Neural progenitor cell (in vitro differentiated cells): ENCODE measurements around the gene CDC16. TPM values are rescaled to one million over a fixed set of nuclear protein-coding genes. Genes with fewer than 3 reads are reported as not detected.

Experiments used
- DNase-seq: peaks from one replicate; pipeline ENCODE4 v3.0.0-alpha.2; 2016; ENCODE audit warnings: low spot score
- H2AFZ ChIP-seq: fragments of 200-600 bp; sonication (generic); replicated peaks from 2 replicates; pipeline ENCODE4 v1.6.1; 2016; ENCODE audit warnings: antibody characterized with exemption
- H3F3A ChIP-seq: fragments of 200-600 bp; sonication (generic); 2 replicates; pipeline ENCODE4 v1.6.1; 2016; ENCODE audit warnings: antibody characterized with exemption, low read depth
- H3K27ac ChIP-seq: fragments of 200-600 bp; sonication (generic); 2 replicates; pipeline ENCODE4 v1.5.1; 2016; ENCODE audit warnings: mild to moderate bottlenecking
- H3K27me3 ChIP-seq: fragments of 200-600 bp; sonication (generic); 2 replicates; pipeline ENCODE4 v1.6.1; 2016; ENCODE audit warnings: mild to moderate bottlenecking, moderate library complexity
- H3K36me3 ChIP-seq: fragments of 200-600 bp; sonication (generic); 2 replicates; pipeline ENCODE4 v1.5.1; 2016
- H3K4me1 ChIP-seq: fragments of 200-600 bp; sonication (generic); 2 replicates; pipeline ENCODE4 v1.6.1; 2016; ENCODE audit warnings: mixed run types
- H3K4me2 ChIP-seq: fragments of 200-600 bp; sonication (generic); 2 replicates; pipeline ENCODE4 v1.6.1; 2016
- H3K4me3 ChIP-seq: fragments of 200-600 bp; sonication (generic); 2 replicates; pipeline ENCODE4 v1.5.1; 2016
- H3K79me2 ChIP-seq: fragments of 200-600 bp; sonication (generic); 2 replicates; pipeline ENCODE4 v1.6.1; 2016; ENCODE audit warnings: low read depth
- H3K9ac ChIP-seq: fragments of 200-600 bp; sonication (generic); 2 replicates; pipeline ENCODE4 v1.6.1; 2016
- H3K9me3 ChIP-seq: fragments of 200-600 bp; sonication (generic); 2 replicates; pipeline ENCODE4 v1.5.1; 2016; ENCODE audit warnings: low read depth
- H4K20me1 ChIP-seq: fragments of 200-600 bp; sonication (generic); 2 replicates; pipeline ENCODE4 v1.6.1; 2016; ENCODE audit warnings: low read depth
- H3K27ac Mint-ChIP-seq: 3 replicates; pipeline ENCODE4 v1.8.0; 2021; ENCODE audit warnings: mixed read lengths
- H3K27me3 Mint-ChIP-seq: 2 replicates; pipeline ENCODE4 v1.8.0; 2022; ENCODE audit warnings: low read depth, mild to moderate bottlenecking, inconsistent platforms, moderate library complexity, mixed read lengths; ENCODE audit not compliant: insufficient read depth
- H3K36me3 Mint-ChIP-seq: 3 replicates; pipeline ENCODE4 v1.8.0; 2021; ENCODE audit warnings: mixed read lengths
- H3K4me1 Mint-ChIP-seq: 3 replicates; pipeline ENCODE4 v1.8.0; 2021; ENCODE audit warnings: mixed read lengths
- H3K4me3 Mint-ChIP-seq: 3 replicates; pipeline ENCODE4 v1.8.0; 2021; ENCODE audit warnings: mild to moderate bottlenecking, moderate library complexity, mixed read lengths
- H3K9me3 Mint-ChIP-seq: 3 replicates; pipeline ENCODE4 v1.8.0; 2020; ENCODE audit warnings: mixed read lengths
- CTCF ChIP-seq: fragments of 200-600 bp; sonication (generic); IDR thresholded peaks from 2 replicates; pipeline ENCODE4 v1.5.1; 2017; ENCODE audit warnings: antibody characterized with exemption, mild to moderate bottlenecking
- EZH2 ChIP-seq: fragments of 200-600 bp; sonication (generic); IDR thresholded peaks from 2 replicates; pipeline ENCODE4 v1.6.1; 2017; ENCODE audit warnings: antibody characterized with exemption, mild to moderate bottlenecking, moderate library complexity
- EZH2phosphoT487 ChIP-seq: fragments of 200-600 bp; sonication (generic); IDR thresholded peaks from 2 replicates; pipeline ENCODE4 v1.6.1; 2017; ENCODE audit warnings: antibody characterized with exemption
- total RNA-seq: library from RNA; depleted of rRNA; stranded (reverse); fragments of >200 nt; gene quantifications from 2 replicates; pipeline ENCODE4 v1.2.3, GENCODE V29; 2015; ENCODE audit warnings: low replicate concordance

The CDC16 gene
- total RNA-seq, 1 donor from 2014 or later: 69.6 TPM

- Mint-ChIP-seq H3K9me3 (no peaks in the 10 kb centered on the region), H3K27me3 (peaks cover 3% of the 10 kb centered on the region), H3K4me1 (peaks cover 25% of the 10 kb centered on the region), H3K36me3 (peaks cover 17% of the 10 kb centered on the region), H3K27ac (peak overlapping the region; percentile 89), H3K4me3 (peak overlapping the region; percentile 87)
- TF ChIP-seq CTCF (no peak), EZH2phosphoT487 (no peak), EZH2 (no peak)
- H3K4me3 ChIP-seq: peak overlapping the region; percentile 64
- no peaks in the 10 kb centered on the region for H3K9me3 ChIP-seq
- H3K4me2 ChIP-seq: peak overlapping the region; percentile 90
- H3K79me2 ChIP-seq: peaks cover 45% of the 10 kb centered on the region
- peak overlapping the region; percentile 75 for H2AFZ ChIP-seq
- peak; percentile 87 for DNase-seq
- H3F3A ChIP-seq: peaks cover 51% of the 10 kb centered on the region
- peaks cover 15% of the 10 kb centered on the region for H3K4me1 ChIP-seq
- peaks cover 20% of the 10 kb centered on the region for H4K20me1 ChIP-seq
- H3K27ac ChIP-seq: peak overlapping the region; percentile 99
- no peaks in the 10 kb centered on the region for H3K36me3 ChIP-seq
- no peaks in the 10 kb centered on the region for H3K27me3 ChIP-seq
- peak overlapping the region; percentile 89 for H3K9ac ChIP-seq
Observed at GRCh38 chr13:114282041-114282670, 47.5 kb downstream of the CDC16 start.

DNA sequence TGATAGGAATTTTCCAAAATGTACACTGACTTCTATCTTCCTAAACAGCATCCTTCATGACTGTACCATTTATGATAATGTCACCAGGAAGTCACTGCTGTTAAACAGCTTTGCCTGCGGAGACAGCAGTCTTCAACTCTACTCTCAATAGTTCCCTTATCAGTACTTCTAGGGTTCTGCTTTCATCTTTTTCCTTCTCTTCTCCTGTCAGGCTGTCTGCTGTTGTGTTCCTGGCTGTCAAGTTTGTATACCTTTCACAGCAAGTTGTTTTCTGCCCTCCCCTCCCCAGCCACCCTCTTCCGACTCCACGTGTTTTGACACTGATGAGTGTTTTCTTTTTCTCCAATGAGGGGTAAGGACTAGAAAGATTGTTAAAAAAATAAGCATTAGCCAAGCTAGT is 48.9 kb downstream of the CDC16 start:
- Mint-ChIP-seq H3K36me3 (peaks cover 23% of the 10 kb centered on the region), H3K4me3 (no peak overlapping the region), H3K4me1 (peaks cover 23% of the 10 kb centered on the region), H3K27me3 (peaks cover 4% of the 10 kb centered on the region), H3K27ac (no peak overlapping the region), H3K9me3 (no peaks in the 10 kb centered on the region)
- H3K4me1 ChIP-seq: peaks cover 15% of the 10 kb centered on the region
- H2AFZ ChIP-seq: no peak overlapping the region
- H4K20me1 ChIP-seq: peaks cover 26% of the 10 kb centered on the region
- no peak overlapping the region for H3K27ac ChIP-seq
- peaks cover 48% of the 10 kb centered on the region for H3F3A ChIP-seq
- no peaks in the 10 kb centered on the region for H3K36me3 ChIP-seq
- peaks cover 52% of the 10 kb centered on the region for H3K79me2 ChIP-seq
- H3K4me3 ChIP-seq: no peak overlapping the region
- no peaks in the 10 kb centered on the region for H3K9me3 ChIP-seq
- TF ChIP-seq EZH2phosphoT487: no peak
- no peak for DNase-seq
- no peaks in the 10 kb centered on the region for H3K27me3 ChIP-seq
- H3K4me2 ChIP-seq: peak overlapping the region; percentile 90
- no peak overlapping the region for H3K9ac ChIP-seq

DNA sequence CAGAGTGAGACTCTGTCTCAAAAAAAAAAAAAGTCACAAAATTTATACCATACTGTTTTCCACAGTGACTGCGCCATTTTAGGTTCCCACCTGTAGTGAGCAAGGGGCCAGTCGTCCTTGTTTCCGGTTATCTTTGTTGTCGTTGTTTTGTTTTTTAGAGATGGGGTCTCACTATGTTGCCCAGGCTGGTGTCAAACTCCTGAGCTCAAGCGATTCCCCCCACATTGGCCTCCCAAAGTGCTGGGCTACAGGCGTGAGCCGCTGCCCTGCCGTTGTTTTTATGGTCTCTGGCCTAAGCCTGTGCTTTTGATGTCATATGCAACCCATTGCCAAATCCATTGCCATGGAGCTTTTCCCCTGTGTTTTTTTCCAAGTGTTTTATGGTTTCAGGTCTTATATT is 50.0 kb downstream of the CDC16 start:
- peak overlapping the region; percentile 35 for H3K4me3 Mint-ChIP-seq
- TF ChIP-seq EZH2: no peak
- no peak for TF ChIP-seq CTCF
- Histone ChIP-seq H3K4me2 (no peak overlapping the region), H3K79me2 (peaks cover 59% of the 10 kb centered on the region), H3K9me3 (no peaks in the 10 kb centered on the region), H3K4me1 (peaks cover 15% of the 10 kb centered on the region), H3K36me3 (no peaks in the 10 kb centered on the region), H4K20me1 (peaks cover 29% of the 10 kb centered on the region), H3F3A (peaks cover 39% of the 10 kb centered on the region), H3K4me3 (no peak overlapping the region), H2AFZ (no peak overlapping the region), H3K27ac (no peak overlapping the region), H3K9ac (no peak overlapping the region), H3K27me3 (no peaks in the 10 kb centered on the region)
- peaks cover 31% of the 10 kb centered on the region for H3K36me3 Mint-ChIP-seq
- H3K27ac Mint-ChIP-seq: no peak overlapping the region
- peaks cover 21% of the 10 kb centered on the region for H3K4me1 Mint-ChIP-seq
- DNase-seq: no peak
- H3K27me3 Mint-ChIP-seq: peaks cover 6% of the 10 kb centered on the region
- H3K9me3 Mint-ChIP-seq: no peaks in the 10 kb centered on the region

GRCh38 chr13:114285166-114285808 is 50.6 kb downstream of the CDC16 start:
- no peak overlapping the region for H3K9ac ChIP-seq
- Mint-ChIP-seq H3K4me3 (peak overlapping the region; percentile 35), H3K27ac (no peak overlapping the region), H3K27me3 (peaks cover 6% of the 10 kb centered on the region), H3K4me1 (peaks cover 15% of the 10 kb centered on the region), H3K9me3 (no peaks in the 10 kb centered on the region), H3K36me3 (peaks cover 31% of the 10 kb centered on the region)
- no peak overlapping the region for H3K4me3 ChIP-seq
- H3K4me2 ChIP-seq: no peak overlapping the region
- H2AFZ ChIP-seq: no peak overlapping the region
- H3F3A ChIP-seq: peaks cover 33% of the 10 kb centered on the region
- H3K9me3 ChIP-seq: no peaks in the 10 kb centered on the region
- DNase-seq: no peak
- H3K4me1 ChIP-seq: peaks cover 10% of the 10 kb centered on the region
- peaks cover 62% of the 10 kb centered on the region for H3K79me2 ChIP-seq
- no peaks in the 10 kb centered on the region for H3K27me3 ChIP-seq
- no peak overlapping the region for H3K27ac ChIP-seq
- no peaks in the 10 kb centered on the region for H3K36me3 ChIP-seq
- H4K20me1 ChIP-seq: peaks cover 29% of the 10 kb centered on the region
- no peak for TF ChIP-seq CTCF
- no peak for TF ChIP-seq EZH2
- no peak for TF ChIP-seq EZH2phosphoT487
